ENCODE data around the gene CAMK2B. TPM values are rescaled to one million over a fixed set of nuclear protein-coding genes. Genes with fewer than 3 reads are reported as not detected.

CAMK2B gene
- total RNA-seq, 1 experiment from 2014 or later, result 0.34 TPM

GRCh38 chr7:44220046-44220357 lies 105.4 kb downstream of the CAMK2B start:
- intact Hi-C loops (cut with micrococcal nuclease), result no loop called here
- no peak overlapping the region for H3K9ac ChIP-seq (ENCODE audit: low read length)
- no peaks in the 10 kb centered on the region for H3K4me1 ChIP-seq (ENCODE audit: control insufficient read depth in 1 of 2, insufficient read depth in 2 of 2, low read length in 2 of 2)
- H3K27me3 ChIP-seq (ENCODE audit: insufficient read depth, low read length), result no peaks in the 10 kb centered on the region
- H3K4me2 ChIP-seq (ENCODE audit: low read length), result no peak overlapping the region
- H3K79me2 ChIP-seq (ENCODE audit: insufficient read depth, low read length), result no peaks in the 10 kb centered on the region
- ATAC-seq (no peak), DNase-seq (ENCODE audit: low read depth, low spot score) (no peak)
- no peaks in the 10 kb centered on the region for H4K20me1 ChIP-seq (ENCODE audit: insufficient read depth)
- H3K36me3 ChIP-seq (ENCODE audit: control insufficient read depth in 1 of 2, insufficient read depth in 2 of 2, low read length in 2 of 2), result no peaks in the 10 kb centered on the region
- H3K9me2 ChIP-seq (ENCODE audit: insufficient read depth), result no peaks in the 10 kb centered on the region
- no peak overlapping the region for H3K4me3 ChIP-seq (replicated peaks in 1 of 2; ENCODE audit: low read depth in 1 of 2, low read length in 2 of 2)
- no peaks in the 10 kb centered on the region for H3K9me3 ChIP-seq (ENCODE audit: control insufficient read depth in 1 of 2, insufficient read depth in 1 of 2, low read depth in 1 of 2, low read length in 2 of 2)
- TF ChIP-seq SRF (IDR thresholded peaks at IDR 0.05; ENCODE audit: low read depth) (no peak), ELF1 (IDR thresholded peaks at IDR 0.05; ENCODE audit: borderline replicate concordance, low read depth) (no peak), POLR2AphosphoS5 (IDR thresholded peaks at IDR 0.05; ENCODE audit: low read depth, low read length) (no peak), YY1 (IDR thresholded peaks at IDR 0.05; ENCODE audit: extremely low read depth, insufficient replicate concordance, low read depth, low read length) (no peak), CEBPB (IDR thresholded peaks at IDR 0.05; ENCODE audit: low read depth) (no peak), JUND (IDR thresholded peaks at IDR 0.05) (no peak), ZFX (IDR thresholded peaks at IDR 0.05) (no peak), POLR2A (IDR thresholded peaks at IDR 0.05; ENCODE audit: borderline replicate concordance, extremely low read depth, insufficient read depth, insufficient read length) (no peak), SP1 (IDR thresholded peaks at IDR 0.05; ENCODE audit: low read depth) (no peak), SIN3A (IDR thresholded peaks at IDR 0.05; ENCODE audit: low read depth) (no peak)
- TF ChIP-seq, protein P1, sequence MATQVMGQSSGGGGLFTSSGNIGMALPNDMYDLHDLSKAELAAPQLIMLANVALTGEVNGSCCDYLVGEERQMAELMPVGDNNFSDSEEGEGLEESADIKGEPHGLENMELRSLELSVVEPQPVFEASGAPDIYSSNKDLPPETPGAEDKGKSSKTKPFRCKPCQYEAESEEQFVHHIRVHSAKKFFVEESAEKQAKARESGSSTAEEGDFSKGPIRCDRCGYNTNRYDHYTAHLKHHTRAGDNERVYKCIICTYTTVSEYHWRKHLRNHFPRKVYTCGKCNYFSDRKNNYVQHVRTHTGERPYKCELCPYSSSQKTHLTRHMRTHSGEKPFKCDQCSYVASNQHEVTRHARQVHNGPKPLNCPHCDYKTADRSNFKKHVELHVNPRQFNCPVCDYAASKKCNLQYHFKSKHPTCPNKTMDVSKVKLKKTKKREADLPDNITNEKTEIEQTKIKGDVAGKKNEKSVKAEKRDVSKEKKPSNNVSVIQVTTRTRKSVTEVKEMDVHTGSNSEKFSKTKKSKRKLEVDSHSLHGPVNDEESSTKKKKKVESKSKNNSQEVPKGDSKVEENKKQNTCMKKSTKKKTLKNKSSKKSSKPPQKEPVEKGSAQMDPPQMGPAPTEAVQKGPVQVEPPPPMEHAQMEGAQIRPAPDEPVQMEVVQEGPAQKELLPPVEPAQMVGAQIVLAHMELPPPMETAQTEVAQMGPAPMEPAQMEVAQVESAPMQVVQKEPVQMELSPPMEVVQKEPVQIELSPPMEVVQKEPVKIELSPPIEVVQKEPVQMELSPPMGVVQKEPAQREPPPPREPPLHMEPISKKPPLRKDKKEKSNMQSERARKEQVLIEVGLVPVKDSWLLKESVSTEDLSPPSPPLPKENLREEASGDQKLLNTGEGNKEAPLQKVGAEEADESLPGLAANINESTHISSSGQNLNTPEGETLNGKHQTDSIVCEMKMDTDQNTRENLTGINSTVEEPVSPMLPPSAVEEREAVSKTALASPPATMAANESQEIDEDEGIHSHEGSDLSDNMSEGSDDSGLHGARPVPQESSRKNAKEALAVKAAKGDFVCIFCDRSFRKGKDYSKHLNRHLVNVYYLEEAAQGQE (IDR thresholded peaks at IDR 0.05; ENCODE audit: low read depth), result no peak
- TF ChIP-seq, protein P2, sequence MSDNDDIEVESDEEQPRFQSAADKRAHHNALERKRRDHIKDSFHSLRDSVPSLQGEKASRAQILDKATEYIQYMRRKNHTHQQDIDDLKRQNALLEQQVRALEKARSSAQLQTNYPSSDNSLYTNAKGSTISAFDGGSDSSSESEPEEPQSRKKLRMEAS (IDR thresholded peaks at IDR 0.05), result no peak
- no peak overlapping the region for H2AFZ ChIP-seq (ENCODE audit: low read depth, low read length, poor library complexity, severe bottlenecking)
- ChIA-PET RAD21 (ENCODE audit: low non-redundant PET in 1 of 2, low total read pairs in 2 of 2, uncharacterized antibody in 2 of 2, unreplicated experiment in 2 of 2) (no interaction called here), POLR2A (no interaction called here), CTCF (no interaction called here)
- no peak overlapping the region for H3K27ac ChIP-seq (ENCODE audit: low read depth, low read length)
- no TSS peak for BruUV-seq (replicated peaks)
